ENCODE results near the gene BICC1. TPM values are rescaled to one million over a fixed set of nuclear protein-coding genes. Genes with fewer than 3 reads are reported as not detected.
A peak's percentile ranks its signal among the peaks of the same experiment; 100 is the strongest.

BICC1 gene
- total RNA-seq, 2 donors from 2014 or later, result 8.3 to 15.7 TPM

- Histone ChIP-seq H3K27me3 (no peaks in the 10 kb centered on the region), H3K36me3 (no peaks in the 10 kb centered on the region), H3K4me1 (no peaks in the 10 kb centered on the region), H3K4me3 (no peak overlapping the region), H3K27ac (no peak overlapping the region), H3K9me3 (no peaks in the 10 kb centered on the region)
- no peak for TF ChIP-seq CTCF (IDR thresholded peaks at IDR 0.05)
- no peak for DNase-seq (ENCODE audit: low spot score)
These were observed 235.0 kb downstream of the BICC1 start for GRCh38 chr10:58747687-58748086.

GRCh38 chr10:58752665-58753064 lies 240.0 kb downstream of the BICC1 start:
- TF ChIP-seq CTCF (IDR thresholded peaks at IDR 0.05), result no peak
- Histone ChIP-seq H3K4me3 (no peak overlapping the region), H3K4me1 (peaks cover 0 to 21% of the 10 kb centered on the region in 2 donors), H3K27ac (no peak overlapping the region), H3K27me3 (no peaks in the 10 kb centered on the region), H3K9me3 (no peaks in the 10 kb centered on the region), H3K36me3 (no peaks in the 10 kb centered on the region)
- DNase-seq (ENCODE audit: low spot score), result no peak

GRCh38 chr10:58753425-58753824 lies 240.8 kb downstream of the BICC1 start:
- H3K9me3 ChIP-seq, result no peaks in the 10 kb centered on the region
- H3K4me3 ChIP-seq, result no peak overlapping the region
- peaks cover 0 to 28% of the 10 kb centered on the region in 2 donors for H3K4me1 ChIP-seq
- DNase-seq (ENCODE audit: low spot score), result no peak
- no peak overlapping the region for H3K27ac ChIP-seq
- no peak for TF ChIP-seq CTCF (IDR thresholded peaks at IDR 0.05)
- H3K27me3 ChIP-seq, result no peaks in the 10 kb centered on the region
- H3K36me3 ChIP-seq, result no peaks in the 10 kb centered on the region

GRCh38 chr10:58754469-58755339 lies 242.0 kb downstream of the BICC1 start:
- TF ChIP-seq CTCF (IDR thresholded peaks at IDR 0.05), result no peak
- H3K36me3 ChIP-seq, result no peaks in the 10 kb centered on the region
- no peak for DNase-seq (ENCODE audit: low spot score)
- no peaks in the 10 kb centered on the region for H3K27me3 ChIP-seq
- H3K4me1 ChIP-seq, result peaks cover 0 to 28% of the 10 kb centered on the region in 2 donors
- H3K27ac ChIP-seq, result peak overlapping the region; percentile 56 to 77
- H3K4me3 ChIP-seq, result no peak overlapping the region
- no peaks in the 10 kb centered on the region for H3K9me3 ChIP-seq

- H3K4me1 ChIP-seq, result peaks cover 0 to 28% of the 10 kb centered on the region in 2 donors
- H3K4me3 ChIP-seq, result no peak overlapping the region
- no peaks in the 10 kb centered on the region for H3K9me3 ChIP-seq
- no peak for TF ChIP-seq CTCF (IDR thresholded peaks at IDR 0.05)
- no peak for DNase-seq (ENCODE audit: low spot score)
- H3K27ac ChIP-seq, result peak overlapping the region; percentile 56 to 77
- H3K36me3 ChIP-seq, result no peaks in the 10 kb centered on the region
- no peaks in the 10 kb centered on the region for H3K27me3 ChIP-seq
These were observed 242.6 kb downstream of the BICC1 start for GRCh38 chr10:58755340-58755610.

- peak; percentile 65 for DNase-seq (ENCODE audit: low spot score)
- H3K4me3 ChIP-seq, result peak overlapping the region in 1 of 2 donors; percentile 21
- peaks cover 0 to 28% of the 10 kb centered on the region in 2 donors for H3K4me1 ChIP-seq
- no peak for TF ChIP-seq CTCF (IDR thresholded peaks at IDR 0.05)
- no peaks in the 10 kb centered on the region for H3K9me3 ChIP-seq
- H3K27me3 ChIP-seq, result no peaks in the 10 kb centered on the region
- no peaks in the 10 kb centered on the region for H3K36me3 ChIP-seq
- peak overlapping the region; percentile 56 to 77 for H3K27ac ChIP-seq
These were observed 243.0 kb downstream of the BICC1 start for GRCh38 chr10:58755677-58756076.
